ENCODE measurements around the gene ALKBH6. TPM values are rescaled to one million over a fixed set of nuclear protein-coding genes. Genes with fewer than 3 reads are reported as not detected.

Gene ALKBH6
- total and polyA plus RNA-seq, 2 of the 13 experiments (the other 11 are each of a cell fraction or from before 2014, with no cell fraction given) = 13.7 to 18.1 TPM

DNA sequence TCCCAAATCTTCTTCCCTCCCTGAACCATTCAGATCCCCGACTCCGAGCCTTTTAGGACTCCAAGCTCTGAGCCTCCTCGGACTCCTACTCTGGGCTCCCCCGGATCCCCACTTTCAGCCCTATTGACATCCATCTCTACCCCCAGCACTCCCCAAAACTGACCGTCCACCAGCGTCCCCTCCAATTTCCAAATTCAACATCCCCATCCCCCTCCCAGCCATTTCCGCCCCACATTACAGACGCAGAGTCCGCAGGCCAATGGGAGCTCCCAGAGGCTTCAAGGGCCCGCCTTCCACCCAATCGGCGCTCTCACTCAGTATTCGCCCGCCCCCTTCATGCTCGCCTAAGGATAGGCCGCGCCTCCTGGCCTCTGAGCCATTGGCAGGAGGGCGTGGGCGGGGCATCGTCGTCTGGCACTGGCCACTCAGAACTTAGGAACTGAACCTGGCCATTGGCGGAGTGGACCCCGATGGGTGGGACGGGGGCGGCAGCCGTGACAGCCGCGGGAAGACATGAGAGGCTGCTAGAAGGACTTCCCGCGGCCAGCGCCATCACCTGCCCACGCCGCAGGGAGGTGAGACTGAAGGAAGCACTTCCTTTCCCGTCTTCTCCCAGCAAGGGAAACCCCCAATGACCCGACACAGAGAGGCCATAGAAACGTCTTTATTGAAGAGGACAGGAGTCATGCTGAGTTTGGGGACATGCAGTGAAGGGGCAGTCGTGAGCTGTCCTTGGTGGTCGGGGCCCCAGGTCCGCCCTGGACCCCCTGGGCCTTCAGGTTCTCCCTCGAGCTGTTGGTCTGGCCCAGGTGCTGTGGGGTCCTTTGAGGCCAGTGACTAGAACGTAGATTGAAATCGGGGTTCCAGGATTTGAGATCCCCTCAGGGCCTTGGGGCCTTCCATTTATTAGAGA is at the start of gene ALKBH6 (continued):
- TF ChIP-seq ZFP91 (CRISPR knock-in tag; IDR thresholded peaks at IDR 0.05; ENCODE audit: borderline replicate concordance) = peak; percentile 65; the same call in 1 of the 2 replicates
- TF ChIP-seq ZGPAT (CRISPR knock-in tag; IDR thresholded peaks at IDR 0.05) = 0 out of 2 replicates have a peak, but pooled peaks have one; percentile 23
- peak; percentile 23; the same call in 1 of the 2 replicates for TF ChIP-seq ZNF792 (CRISPR knock-in tag; IDR thresholded peaks at IDR 0.05)
- peak; percentile 89; the same call in 1 of the 2 replicates for TF ChIP-seq PCBP1 (IDR thresholded peaks at IDR 0.05; ENCODE audit: borderline replicate concordance, low read depth, low read length)
- peak; percentile 77 for TF ChIP-seq ZKSCAN5 (CRISPR knock-in tag; IDR thresholded peaks at IDR 0.05)
- TF ChIP-seq NCOA1 (CRISPR knock-in tag; IDR thresholded peaks at IDR 0.05) = no peak
- TF ChIP-seq, protein P1, sequence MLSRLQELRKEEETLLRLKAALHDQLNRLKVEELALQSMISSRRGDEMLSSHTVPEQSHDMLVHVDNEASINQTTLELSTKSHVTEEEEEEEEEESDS (CRISPR knock-in tag; IDR thresholded peaks at IDR 0.05; ENCODE audit: borderline replicate concordance) = no peak
- TF ChIP-seq PHF21A (CRISPR knock-in tag; IDR thresholded peaks at IDR 0.05) = peak; percentile 46; the same call in 1 of the 2 replicates
- TF ChIP-seq POGZ (CRISPR knock-in tag; IDR thresholded peaks at IDR 0.05) = peak; percentile 36; the same call in 1 of the 2 replicates
- TF ChIP-seq DMTF1 (CRISPR knock-in tag; IDR thresholded peaks at IDR 0.05) = no peak
- no peak for TF ChIP-seq NR2F6 (IDR thresholded peaks at IDR 0.05)
- 0 out of 2 replicates have a peak, but pooled peaks have one; percentile 4 for TF ChIP-seq NR2F6 (CRISPR knock-in tag; IDR thresholded peaks at IDR 0.05)
- TF ChIP-seq RBM22 (optimal IDR thresholded peaks at IDR 0.05; ENCODE audit: low read length) = no peak
- 0 out of 2 replicates have a peak, but pooled peaks have one; percentile 61 for TF ChIP-seq AKAP8 (CRISPR knock-in tag; IDR thresholded peaks at IDR 0.05)
- TF ChIP-seq ZC3H4 (CRISPR knock-in tag; IDR thresholded peaks at IDR 0.05; ENCODE audit: borderline replicate concordance) = no peak
- peak; percentile 56; the same call in 1 of the 2 replicates for TF ChIP-seq KAT8 (CRISPR knock-in tag; IDR thresholded peaks at IDR 0.05)
- TF ChIP-seq E2F5 (CRISPR knock-in tag; conservative IDR thresholded peaks at IDR 0.05) = peak; percentile 87
- 0 out of 2 replicates have a peak, but pooled peaks have one; percentile 38 for TF ChIP-seq SP5 (CRISPR knock-in tag; IDR thresholded peaks at IDR 0.05; ENCODE audit: borderline replicate concordance, low read depth)
- TF ChIP-seq DMAP1 (CRISPR knock-in tag; IDR thresholded peaks at IDR 0.05) = peak; percentile 52; the same call in 1 of the 2 replicates
- no peak for TF ChIP-seq MAF1 (CRISPR knock-in tag; IDR thresholded peaks at IDR 0.05; ENCODE audit: borderline replicate concordance)
- peak; percentile 94 for TF ChIP-seq SAP130 (CRISPR knock-in tag; IDR thresholded peaks at IDR 0.05; ENCODE audit: low read depth)
- 0 out of 2 replicates have a peak, but pooled peaks have one; percentile 25 for TF ChIP-seq ZNF772 (CRISPR knock-in tag; IDR thresholded peaks at IDR 0.05)
- TF ChIP-seq, protein P2, sequence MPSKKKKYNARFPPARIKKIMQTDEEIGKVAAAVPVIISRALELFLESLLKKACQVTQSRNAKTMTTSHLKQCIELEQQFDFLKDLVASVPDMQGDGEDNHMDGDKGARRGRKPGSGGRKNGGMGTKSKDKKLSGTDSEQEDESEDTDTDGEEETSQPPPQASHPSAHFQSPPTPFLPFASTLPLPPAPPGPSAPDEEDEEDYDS (CRISPR knock-in tag; IDR thresholded peaks at IDR 0.05) = peak; percentile 88
- TF ChIP-seq PRPF4 (IDR thresholded peaks at IDR 0.05; ENCODE audit: low read depth, low read length, poor library complexity, severe bottlenecking) = peak; percentile 17

All from HepG2 (cell line).